ENCODE data around the gene ABL2. TPM values are rescaled to one million over a fixed set of nuclear protein-coding genes. Genes with fewer than 3 reads are reported as not detected.
A peak's percentile ranks its signal among the peaks of the same experiment; 100 is the strongest.

ABL2 gene
- total RNA-seq, 3 donors from 2014 or later, result 14.8 to 22.2 (median 18.6) TPM

DNA sequence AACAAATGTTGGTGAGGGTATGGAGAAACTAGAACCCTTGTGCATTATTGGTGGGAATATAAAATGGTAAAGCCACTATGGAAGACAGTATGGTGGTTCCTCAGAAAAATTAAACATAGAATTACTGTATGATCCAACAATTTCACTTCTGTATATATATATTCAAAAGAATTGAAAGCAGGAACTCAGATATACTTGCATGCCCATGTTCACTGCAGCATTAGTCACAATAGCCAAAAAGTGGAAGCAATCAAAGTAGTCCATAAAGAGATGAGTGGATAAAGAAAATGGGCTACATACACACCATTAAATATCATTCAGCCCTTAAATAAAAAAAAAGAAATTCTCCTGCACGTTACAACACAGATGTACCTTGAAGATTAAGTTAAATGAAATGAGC, 34.1 kb downstream of the ABL2 start:
- no peak for DNase-seq
- no peak for ATAC-seq
- TF ChIP-seq, protein P1, sequence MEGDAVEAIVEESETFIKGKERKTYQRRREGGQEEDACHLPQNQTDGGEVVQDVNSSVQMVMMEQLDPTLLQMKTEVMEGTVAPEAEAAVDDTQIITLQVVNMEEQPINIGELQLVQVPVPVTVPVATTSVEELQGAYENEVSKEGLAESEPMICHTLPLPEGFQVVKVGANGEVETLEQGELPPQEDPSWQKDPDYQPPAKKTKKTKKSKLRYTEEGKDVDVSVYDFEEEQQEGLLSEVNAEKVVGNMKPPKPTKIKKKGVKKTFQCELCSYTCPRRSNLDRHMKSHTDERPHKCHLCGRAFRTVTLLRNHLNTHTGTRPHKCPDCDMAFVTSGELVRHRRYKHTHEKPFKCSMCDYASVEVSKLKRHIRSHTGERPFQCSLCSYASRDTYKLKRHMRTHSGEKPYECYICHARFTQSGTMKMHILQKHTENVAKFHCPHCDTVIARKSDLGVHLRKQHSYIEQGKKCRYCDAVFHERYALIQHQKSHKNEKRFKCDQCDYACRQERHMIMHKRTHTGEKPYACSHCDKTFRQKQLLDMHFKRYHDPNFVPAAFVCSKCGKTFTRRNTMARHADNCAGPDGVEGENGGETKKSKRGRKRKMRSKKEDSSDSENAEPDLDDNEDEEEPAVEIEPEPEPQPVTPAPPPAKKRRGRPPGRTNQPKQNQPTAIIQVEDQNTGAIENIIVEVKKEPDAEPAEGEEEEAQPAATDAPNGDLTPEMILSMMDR (IDR thresholded peaks at IDR 0.05), result no peak
- Histone ChIP-seq H3K9me3 (no peaks in the 10 kb centered on the region), H3K36me3 (ENCODE audit: low read depth) (no peaks in the 10 kb centered on the region), H3K4me3 (no peak overlapping the region), H3K4me1 (ENCODE audit: low read depth) (no peaks in the 10 kb centered on the region)
- intact Hi-C loops (cut with DNase I, micrococcal nuclease), result loop anchor here in 1 of 2 donors (10.0 kb wide), 1 partner anchor 71 kb away; no protein-coding TSS in a partner anchor

DNA sequence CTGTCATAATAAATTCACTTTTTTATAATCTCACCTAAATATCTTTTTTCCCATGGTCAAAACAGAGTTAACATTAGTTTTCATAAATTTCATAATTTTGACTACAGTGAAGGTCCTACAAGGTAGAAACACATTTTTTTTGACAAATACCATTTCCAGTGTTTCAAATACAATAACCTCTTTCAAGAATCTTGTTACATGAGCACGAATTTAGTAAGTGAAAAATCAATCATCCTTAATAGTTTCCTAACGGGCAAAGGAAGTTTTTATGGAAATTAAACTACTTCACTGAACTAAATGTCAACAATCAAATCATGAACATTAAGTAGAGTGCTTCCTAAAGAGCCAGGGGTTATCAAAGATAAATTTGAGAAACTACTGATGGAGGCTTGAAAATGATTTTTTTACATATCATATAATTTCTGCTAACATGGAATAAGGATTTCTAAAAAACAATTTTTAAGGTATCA, 35.4 kb downstream of the ABL2 start:
- H3K4me3 ChIP-seq, result no peak overlapping the region

DNA sequence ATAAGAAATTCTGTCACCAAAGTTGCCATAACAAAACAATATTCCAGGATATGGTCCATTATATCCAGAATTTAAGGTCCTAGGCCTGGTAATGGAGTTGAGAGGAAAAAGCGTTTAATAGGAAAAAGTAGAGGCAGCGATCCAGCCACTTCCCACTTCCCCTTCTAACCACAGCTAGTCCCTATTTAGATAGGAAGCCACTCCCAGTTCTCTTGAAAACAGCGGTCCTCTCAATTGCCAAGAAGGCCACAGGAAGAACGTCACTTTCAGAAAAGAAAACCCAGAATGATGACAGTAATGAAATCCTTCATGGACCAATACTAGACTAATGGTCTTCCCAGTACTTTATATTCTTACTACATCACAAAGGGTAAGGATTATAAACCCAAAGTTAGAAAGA, 38.6 kb downstream of the ABL2 start:
- Histone ChIP-seq H3K4me3 (no peak overlapping the region), H3K9me3 (no peaks in the 10 kb centered on the region), H3K4me1 (ENCODE audit: low read depth) (peaks cover 4% of the 10 kb centered on the region), H3K36me3 (ENCODE audit: low read depth) (no peaks in the 10 kb centered on the region)
- DNase-seq (peak in 1 of 3 donors; percentile 16), ATAC-seq (no peak)
- intact Hi-C loops (cut with DNase I, micrococcal nuclease), result loop anchor here in 1 of 2 donors (10.0 kb wide), 1 partner anchor 66 kb away; no protein-coding TSS in a partner anchor
- TF ChIP-seq, protein P1 (IDR thresholded peaks at IDR 0.05), result no peak

More for the DNA sequence above, 35.4 kb downstream of the ABL2 start:
- Histone ChIP-seq H3K36me3 (ENCODE audit: low read depth) (no peaks in the 10 kb centered on the region), H3K9me3 (no peaks in the 10 kb centered on the region), H3K4me1 (ENCODE audit: low read depth) (no peaks in the 10 kb centered on the region)
- TF ChIP-seq, protein P1 (IDR thresholded peaks at IDR 0.05), result no peak
- intact Hi-C loops (cut with DNase I, micrococcal nuclease), result loop anchor here in 1 of 2 donors (10.0 kb wide), 1 partner anchor 69 kb away; no protein-coding TSS in a partner anchor
- no peak for ATAC-seq
- DNase-seq, result no peak

DNA sequence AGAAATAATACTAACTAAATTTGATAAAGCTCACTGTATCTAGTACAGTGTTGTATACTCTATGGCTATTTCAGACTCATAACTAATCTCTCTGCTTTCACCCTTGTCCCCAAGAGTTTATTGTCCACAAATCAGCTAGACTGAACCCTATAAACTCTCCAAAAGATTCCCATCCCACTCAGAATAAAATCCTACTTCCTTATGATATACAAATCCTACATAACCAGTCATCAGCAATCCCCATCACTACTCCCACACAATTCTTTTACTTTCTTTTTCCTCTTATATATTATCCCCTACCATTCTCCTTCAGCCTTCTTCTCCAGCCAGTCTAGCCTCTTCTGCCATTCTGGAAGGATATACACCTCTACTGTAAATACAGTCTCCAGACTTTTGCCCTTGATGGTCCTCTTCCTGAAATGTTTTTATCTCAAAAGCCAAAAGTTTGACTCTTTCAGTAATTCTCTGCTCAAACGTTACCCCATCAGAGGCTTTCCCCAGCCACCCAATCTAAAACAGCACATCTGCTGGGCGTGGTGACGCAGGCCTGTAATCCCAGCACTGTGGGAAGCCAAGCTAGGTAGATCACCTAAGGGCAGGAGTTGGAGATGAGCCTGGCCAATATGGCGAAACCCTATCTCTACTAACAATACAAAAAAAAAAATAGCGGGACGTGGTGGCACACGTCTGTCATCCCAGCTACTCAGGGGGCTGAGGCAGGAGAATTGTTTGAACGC, 41.6 kb downstream of the ABL2 start:
- DNase-seq, result no peak
- no peaks in the 10 kb centered on the region for H3K9me3 ChIP-seq
- intact Hi-C loops (cut with DNase I, micrococcal nuclease), result no loop called here

DNA sequence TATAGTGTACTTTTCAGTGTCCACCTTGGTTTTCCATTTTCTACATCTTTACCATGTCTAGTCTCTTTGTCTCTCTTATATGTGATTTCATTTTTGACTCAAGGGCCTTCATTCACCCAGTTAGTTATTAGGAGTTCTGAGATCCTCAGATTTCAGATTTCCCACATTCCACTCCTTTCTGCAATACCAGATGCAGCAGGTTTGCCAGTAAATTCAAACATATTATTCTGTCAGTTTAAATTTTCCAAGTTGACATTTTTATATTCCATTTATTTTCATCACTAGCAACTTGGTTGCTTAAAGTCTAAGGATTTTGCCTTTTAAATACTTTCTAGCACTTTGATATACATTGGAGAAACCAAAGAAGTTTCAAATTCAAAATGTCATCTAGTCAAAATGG, 42.4 kb downstream of the ABL2 start:
- TF ChIP-seq, protein P1 (IDR thresholded peaks at IDR 0.05), result no peak
- H3K9me3 ChIP-seq, result no peaks in the 10 kb centered on the region
- H3K4me1 ChIP-seq (ENCODE audit: low read depth), result peaks cover 4% of the 10 kb centered on the region
- DNase-seq (no peak), ATAC-seq (no peak)
- H3K36me3 ChIP-seq (ENCODE audit: low read depth), result no peaks in the 10 kb centered on the region
- no peak overlapping the region for H3K4me3 ChIP-seq
- intact Hi-C loops (cut with DNase I, micrococcal nuclease), result no loop called here

More for the DNA sequence above, 41.6 kb downstream of the ABL2 start:
- TF ChIP-seq, protein P1 (IDR thresholded peaks at IDR 0.05), result no peak
- H3K4me1 ChIP-seq (ENCODE audit: low read depth), result peaks cover 4% of the 10 kb centered on the region
- H3K4me3 ChIP-seq, result no peak overlapping the region
- ATAC-seq, result peak; percentile 98
- H3K36me3 ChIP-seq (ENCODE audit: low read depth), result no peaks in the 10 kb centered on the region
